ENCODE results near the gene ATP1B3.
A peak's percentile ranks its signal among the peaks of the same experiment; 100 is the strongest.
"Not testable (repeated sequence)": the region's sequence is repeated elsewhere in the genome, so short reads cannot be mapped to it uniquely, and the experiment has no call there.

ATP1B3 gene

GRCh38 chr3:141876381-141876890, at the start of gene ATP1B3:
Gene ATP1B3 (plus strand): TSS chr3:141876643. CDS start chr3:141876802, 159 bp downstream.
- DNase-seq = peak; percentile 88

- DNase-seq = no peak
Observed at GRCh38 chr3:141828487-141828886, 48.0 kb upstream of the ATP1B3 start.

GRCh38 chr3:141828890-141829289, 47.6 kb upstream of the ATP1B3 start:
- no peak for DNase-seq

GRCh38 chr3:141830508-141830907, 45.9 kb upstream of the ATP1B3 start:
- no peak for DNase-seq

DNA sequence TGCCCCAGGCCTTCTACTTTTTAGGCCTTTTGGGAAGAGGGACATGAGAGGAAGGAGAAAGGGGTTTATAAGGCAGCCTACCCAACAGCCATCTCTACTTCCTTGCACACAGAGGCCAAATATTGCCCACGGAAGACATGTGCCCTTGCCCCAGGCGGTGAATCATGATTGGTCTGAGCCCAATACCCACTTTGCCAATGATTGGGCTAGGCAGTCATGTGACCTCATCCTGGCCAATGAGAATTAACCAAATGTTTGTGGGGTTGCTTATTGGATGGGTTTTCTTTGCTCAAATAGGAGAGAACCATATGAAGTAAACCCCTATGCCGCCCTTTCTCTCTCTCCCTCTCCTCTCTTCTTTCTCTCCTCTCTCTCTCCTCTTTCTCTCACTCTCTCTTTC, 42.2 kb upstream of the ATP1B3 start:
- no peak for DNase-seq

DNA sequence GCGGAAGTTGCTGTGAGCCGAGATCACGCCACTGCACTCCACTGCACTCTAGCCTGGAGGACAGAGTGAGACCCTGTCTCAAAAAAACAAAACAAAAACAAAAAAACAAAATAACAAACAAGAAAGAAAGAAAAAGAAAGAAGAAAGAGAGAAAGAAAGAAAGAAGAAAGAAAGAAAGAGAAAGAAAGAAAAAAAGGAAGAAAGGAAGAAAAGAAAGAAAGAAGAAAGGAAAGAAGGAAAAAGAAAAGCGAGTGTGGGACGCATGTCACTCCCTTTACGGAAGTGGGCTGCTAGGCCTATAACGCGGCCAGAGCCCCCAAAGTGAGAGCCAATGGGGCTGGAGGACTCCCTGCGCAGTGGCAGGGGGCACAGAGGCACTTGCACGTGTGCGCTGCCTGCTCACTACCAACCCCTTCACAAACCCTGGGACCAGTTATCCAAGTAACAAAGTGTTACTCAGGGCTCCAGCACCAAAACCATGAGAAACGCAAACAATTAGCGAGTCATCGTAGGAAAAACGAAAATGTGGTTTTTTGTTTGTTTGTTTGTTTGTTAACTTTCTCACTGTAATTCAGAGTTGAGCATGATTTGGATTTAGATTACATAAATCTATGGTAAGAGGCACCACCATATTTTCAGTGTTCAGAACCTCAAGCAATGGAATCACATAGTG, 40.8 kb upstream of the ATP1B3 start:
- DNase-seq = no peak

- DNase-seq = no peak
Observed at GRCh38 chr3:141839389-141839788, 37.1 kb upstream of the ATP1B3 start.

DNA sequence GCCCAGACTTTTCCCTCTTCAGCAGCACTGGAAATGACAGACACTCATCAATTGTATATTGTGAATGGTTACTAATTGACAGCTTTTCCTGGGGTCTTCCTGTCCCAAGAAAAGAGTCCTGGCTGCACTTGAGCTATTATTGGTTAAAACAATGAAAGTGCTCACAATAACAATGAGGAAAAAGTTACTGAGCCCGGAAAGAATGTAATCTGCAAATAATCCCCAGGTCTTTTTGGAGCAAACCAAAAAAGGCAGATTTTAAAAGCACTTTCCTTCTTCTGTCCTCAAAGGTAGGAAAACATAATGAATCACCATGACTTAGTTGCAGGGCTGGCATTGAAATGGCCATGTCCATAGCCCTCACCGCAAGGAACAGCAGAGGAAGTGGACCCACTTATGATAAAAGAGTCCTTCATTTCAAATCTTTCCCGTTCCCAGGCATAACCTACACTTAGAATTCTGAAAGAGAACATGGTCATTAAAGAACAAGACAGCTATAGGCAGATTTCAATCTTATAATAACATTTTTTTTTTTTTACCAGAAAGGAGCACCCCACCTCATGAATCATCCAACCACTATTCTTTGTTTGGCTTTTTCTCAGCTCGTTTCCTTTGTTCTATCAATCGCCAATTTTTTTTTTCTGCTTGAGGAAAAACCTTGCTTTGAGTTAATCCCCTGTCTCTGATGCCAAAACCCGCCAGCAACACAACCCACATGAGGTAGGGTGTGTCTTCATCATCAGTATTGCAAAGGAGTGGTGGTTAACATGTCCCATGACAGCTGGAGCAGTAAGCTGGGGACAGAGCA, 35.5 kb upstream of the ATP1B3 start:
- DNase-seq = peak; percentile 13

DNA sequence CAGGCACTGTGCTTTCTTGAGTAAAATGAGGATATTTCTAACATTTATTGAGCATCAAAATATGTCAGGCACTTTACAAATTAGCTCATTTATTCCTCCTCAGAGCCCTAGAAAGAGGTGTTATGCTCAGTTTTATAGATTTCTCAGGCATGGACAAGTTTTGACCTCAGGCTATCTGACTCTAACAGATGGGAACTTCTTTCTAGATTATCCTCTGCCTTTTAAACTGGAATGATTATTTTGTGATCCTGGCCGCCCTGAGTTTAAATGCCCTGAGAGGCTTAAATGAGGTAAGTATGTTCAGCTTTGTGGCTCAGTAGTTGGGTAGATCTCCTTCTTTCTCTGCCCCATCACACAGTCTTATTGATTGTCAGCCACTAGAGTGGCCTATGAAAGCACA, 32.3 kb upstream of the ATP1B3 start:
- DNase-seq = no peak

DNA sequence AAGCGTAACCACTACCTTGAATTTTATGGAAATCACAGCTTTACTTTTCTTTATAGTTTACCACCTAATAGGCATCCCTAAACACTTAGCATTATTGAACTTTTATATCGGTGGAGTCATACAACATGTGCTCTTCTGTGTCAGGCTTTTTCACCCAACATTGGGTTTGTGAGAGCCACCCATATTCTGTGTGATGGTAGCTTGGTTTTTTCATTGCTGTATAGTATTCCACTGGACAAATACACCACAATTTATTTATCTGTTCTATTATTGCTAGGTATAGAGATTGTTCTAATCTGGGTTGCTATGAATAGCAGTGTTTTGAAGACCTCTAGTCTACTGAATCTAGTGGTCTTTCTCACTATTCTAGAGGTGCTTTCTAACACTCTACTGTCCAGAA, 31.6 kb upstream of the ATP1B3 start:
- DNase-seq = no peak

- peak; percentile 20 for DNase-seq
Observed at GRCh38 chr3:141845407-141846049, 30.9 kb upstream of the ATP1B3 start.

GRCh38 chr3:141846050-141846433, 30.4 kb upstream of the ATP1B3 start:
- no peak for DNase-seq

- not testable (repeated sequence) for DNase-seq
Observed at GRCh38 chr3:141848159-141848748, 28.2 kb upstream of the ATP1B3 start.

DNA sequence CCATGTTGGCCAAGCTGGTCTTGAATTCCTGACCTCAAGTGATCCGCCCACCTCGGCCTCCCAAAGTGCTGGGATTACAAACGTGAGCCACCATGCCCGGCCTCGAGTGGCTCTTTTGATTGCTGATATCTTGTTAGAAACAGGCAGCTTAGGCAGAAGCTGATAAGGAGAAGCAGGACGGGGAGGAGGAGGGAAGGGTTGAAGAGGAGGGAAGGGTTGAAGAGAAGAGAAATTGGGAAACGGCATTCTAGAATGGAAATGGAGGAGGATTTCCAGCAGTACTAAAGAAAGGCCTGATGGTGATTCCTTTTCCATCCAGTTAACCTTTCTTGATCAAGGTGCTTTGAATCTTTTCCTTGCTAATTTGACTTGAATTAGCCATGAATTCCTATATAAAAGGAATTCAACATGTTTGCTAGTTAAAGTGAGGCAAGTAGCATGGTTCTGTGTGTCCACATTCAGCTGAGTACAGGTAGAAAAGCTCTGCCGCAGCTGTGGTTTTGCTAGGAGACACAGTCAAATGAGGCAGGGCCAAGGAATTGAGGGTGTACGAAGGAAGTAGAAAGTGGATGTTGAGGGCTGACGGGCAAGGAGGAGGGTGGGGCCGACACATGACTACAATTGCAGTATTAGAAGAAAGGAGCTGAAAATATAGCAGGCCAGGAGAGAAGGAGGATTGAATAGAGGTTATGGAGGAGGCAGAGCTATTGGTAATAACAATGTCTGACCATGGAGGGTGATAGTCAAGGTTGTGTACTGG, 27.2 kb upstream of the ATP1B3 start:
- DNase-seq = no peak

DNA sequence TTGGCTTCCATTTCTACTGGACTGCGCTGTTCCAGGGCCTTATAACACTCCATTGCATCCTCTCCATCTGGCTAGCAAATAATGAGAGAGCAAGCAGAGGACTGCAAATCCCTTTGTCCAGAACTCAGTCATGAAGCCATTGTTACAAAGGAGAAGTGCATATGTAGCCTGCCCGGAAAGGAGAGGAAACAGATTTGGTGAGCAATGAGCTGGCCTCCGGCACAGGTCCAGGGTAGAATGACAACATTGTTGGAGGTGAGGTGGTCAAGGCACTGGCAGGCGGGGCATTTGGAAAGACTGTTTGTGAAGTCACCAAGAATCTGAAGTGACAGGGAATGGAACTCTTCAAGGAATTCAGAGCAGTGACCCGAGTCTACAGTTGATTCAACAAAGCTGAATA, 25.0 kb upstream of the ATP1B3 start:
- no peak for DNase-seq

DNA sequence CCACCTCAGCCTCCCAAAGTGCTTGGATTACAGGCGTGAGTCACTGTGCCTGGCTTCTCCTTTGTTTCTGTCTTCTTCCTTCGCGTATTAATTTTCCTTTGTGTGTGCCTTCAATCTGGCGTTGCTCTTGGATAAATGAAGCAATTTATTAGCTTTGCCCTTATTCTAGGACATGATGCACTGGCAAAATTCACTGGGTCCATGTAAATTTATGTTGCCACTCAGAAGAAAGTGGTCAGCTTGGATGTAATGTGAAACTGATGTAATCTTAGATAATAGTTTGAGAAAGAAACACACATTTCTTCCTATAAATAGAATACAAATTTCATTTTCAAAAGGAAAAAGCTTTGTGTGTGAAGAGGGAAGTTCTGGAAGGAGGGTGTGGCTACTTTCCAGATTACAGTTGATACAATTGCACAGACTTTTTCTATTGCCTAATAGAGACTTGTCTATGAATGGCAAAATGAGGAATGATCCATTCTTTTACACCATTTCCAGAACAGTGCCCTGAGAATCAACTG, 23.3 kb upstream of the ATP1B3 start:
- DNase-seq = no peak

DNA sequence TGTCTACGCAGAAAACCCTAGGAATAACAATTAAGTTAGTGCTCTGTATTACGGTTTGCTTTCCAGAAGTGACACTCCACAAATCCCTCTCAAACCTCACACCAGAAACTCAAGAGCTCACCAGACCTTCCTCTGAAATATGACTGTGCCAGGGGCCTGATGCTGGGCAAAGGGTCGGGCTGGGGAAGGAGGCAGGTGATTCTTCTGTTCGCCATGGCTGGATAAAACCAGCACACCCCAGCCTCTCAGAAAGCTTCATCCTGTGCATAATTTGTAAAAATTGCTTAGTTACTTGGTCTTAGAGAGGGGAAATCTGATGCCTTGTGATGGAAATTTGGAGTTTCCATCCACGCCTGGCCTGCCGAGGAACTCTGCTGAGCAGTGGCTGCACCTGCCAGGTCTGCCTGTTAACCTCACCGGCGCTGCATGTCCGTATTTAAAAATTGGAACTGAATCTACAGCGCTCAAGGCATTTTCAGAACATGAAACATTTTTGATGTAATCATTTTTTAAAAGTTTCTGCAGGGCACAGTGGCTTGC, 22.7 kb upstream of the ATP1B3 start:
- no peak for DNase-seq

DNA sequence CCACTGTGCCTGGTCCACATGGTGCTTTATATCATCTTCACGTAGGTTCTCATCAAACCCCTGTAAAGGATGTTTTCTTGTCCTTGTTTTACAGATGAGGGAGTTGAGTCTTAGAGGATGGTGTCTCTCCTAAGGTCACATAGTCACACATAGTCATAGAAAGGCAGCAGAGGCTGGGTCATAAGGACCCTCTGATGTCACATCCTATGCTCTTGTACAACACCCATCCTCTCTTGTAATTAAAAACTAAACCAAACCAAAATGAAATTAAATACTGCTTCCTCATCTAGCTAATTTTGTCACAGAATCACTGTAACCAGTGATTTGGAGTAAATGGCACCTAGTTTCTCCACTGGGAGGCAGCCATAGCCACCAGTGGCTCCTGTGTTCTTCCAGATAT, 21.8 kb upstream of the ATP1B3 start:
- no peak for DNase-seq

GRCh38 chr3:141858312-141858711, 18.1 kb upstream of the ATP1B3 start:
- DNase-seq = no peak

DNA sequence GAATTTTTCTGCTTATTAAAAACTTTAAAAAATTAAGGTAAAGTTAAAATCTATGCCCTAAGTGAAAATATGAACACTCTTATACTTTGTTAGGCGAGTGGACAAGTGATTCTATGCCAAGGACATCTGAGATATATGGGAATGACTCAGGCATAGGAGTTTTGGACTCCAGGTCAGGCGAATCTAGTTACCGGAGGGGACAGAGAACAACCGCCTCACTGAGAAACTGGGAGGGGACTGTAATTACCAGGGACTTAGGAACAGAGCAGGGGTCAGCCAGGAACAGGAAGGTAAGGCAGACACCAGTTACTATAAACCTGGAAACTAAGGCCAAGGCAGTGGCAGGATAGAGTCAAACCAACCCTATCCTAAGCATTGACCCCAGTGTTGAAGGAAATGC, 16.8 kb upstream of the ATP1B3 start:
- DNase-seq = no peak

- DNase-seq = no peak
Observed at GRCh38 chr3:141860086-141860669, 16.3 kb upstream of the ATP1B3 start.

Data from activated CD4-positive, alpha-beta T cell treated with anti-CD3 and anti-CD28 coated beads for 48 hours (primary cell).